Measurements from ENCODE around the gene NNMT. TPM values are rescaled to one million over a fixed set of nuclear protein-coding genes. Genes with fewer than 3 reads are reported as not detected.

The NNMT gene
- total RNA-seq, 2 donors from 2014 or later = 59.3 to 63.2 TPM

- Histone ChIP-seq H3K27ac (peak overlapping the region; percentile 81 to 86), H3K36me3 (no peaks in the 10 kb centered on the region), H3K27me3 (replicated peaks; ENCODE audit: insufficient read depth) (no peaks in the 10 kb centered on the region), H3K4me3 (no peak overlapping the region), H3K9me3 (no peaks in the 10 kb centered on the region), H3K4me1 (replicated peaks) (peaks cover 21% of the 10 kb centered on the region)
- DNase-seq (ENCODE audit: low spot score) = no peak
- TF ChIP-seq POLR2A (IDR thresholded peaks at IDR 0.05) = no peak
- no peak for TF ChIP-seq CTCF (IDR thresholded peaks at IDR 0.05)
- no peak for TF ChIP-seq POLR2AphosphoS5 (IDR thresholded peaks at IDR 0.05)
- intact Hi-C loops (cut with DNase I) = no loop called here
- WGBS = 90% methylated on average over 7 of the region's 7 CpGs
Measured at GRCh38 chr11:114258696-114259095, 37.5 kb upstream of the NNMT start.

GRCh38 chr11:114259124-114259526, 37.1 kb upstream of the NNMT start:
- 46% methylated on average over 10 of the region's 10 CpGs for WGBS
- DNase-seq (ENCODE audit: low spot score) = peak; percentile 84
- Histone ChIP-seq H3K9me3 (no peaks in the 10 kb centered on the region), H3K27me3 (replicated peaks; ENCODE audit: insufficient read depth) (no peaks in the 10 kb centered on the region), H3K36me3 (no peaks in the 10 kb centered on the region), H3K27ac (peak overlapping the region; percentile 81 to 86), H3K4me1 (replicated peaks) (peaks cover 21% of the 10 kb centered on the region), H3K4me3 (no peak overlapping the region)
- no peak for TF ChIP-seq CTCF (IDR thresholded peaks at IDR 0.05)
- no peak for TF ChIP-seq POLR2A (IDR thresholded peaks at IDR 0.05)
- TF ChIP-seq POLR2AphosphoS5 (IDR thresholded peaks at IDR 0.05) = peak; percentile 73
- intact Hi-C loops (cut with DNase I) = no loop called here

GRCh38 chr11:114259551-114259983, 36.6 kb upstream of the NNMT start:
- H3K4me3 ChIP-seq = no peak overlapping the region
- no peaks in the 10 kb centered on the region for H3K9me3 ChIP-seq
- intact Hi-C loops (cut with DNase I) = no loop called here
- H3K4me1 ChIP-seq (replicated peaks) = peaks cover 21% of the 10 kb centered on the region
- no peaks in the 10 kb centered on the region for H3K27me3 ChIP-seq (replicated peaks; ENCODE audit: insufficient read depth)
- H3K27ac ChIP-seq = peak overlapping the region; percentile 81 to 86
- TF ChIP-seq POLR2AphosphoS5 (IDR thresholded peaks at IDR 0.05) = no peak
- no peak for TF ChIP-seq POLR2A (IDR thresholded peaks at IDR 0.05)
- TF ChIP-seq CTCF (IDR thresholded peaks at IDR 0.05) = no peak
- DNase-seq (ENCODE audit: low spot score) = no peak
- WGBS = 70% methylated on average over 12 of the region's 12 CpGs
- no peaks in the 10 kb centered on the region for H3K36me3 ChIP-seq

- Histone ChIP-seq H3K36me3 (no peaks in the 10 kb centered on the region), H3K27me3 (replicated peaks; ENCODE audit: insufficient read depth) (no peaks in the 10 kb centered on the region), H3K9me3 (no peaks in the 10 kb centered on the region), H3K27ac (peak overlapping the region; percentile 81 to 86), H3K4me1 (replicated peaks) (peaks cover 21% of the 10 kb centered on the region), H3K4me3 (no peak overlapping the region)
- no peak for DNase-seq (ENCODE audit: low spot score)
- WGBS = 87% methylated on average over 6 of the region's 6 CpGs
- intact Hi-C loops (cut with DNase I) = loop anchor here (2.0 kb wide), 1 partner anchor 201 kb away; the partner anchor contains the start of gene ZBTB16
- TF ChIP-seq POLR2AphosphoS5 (IDR thresholded peaks at IDR 0.05) (no peak), POLR2A (IDR thresholded peaks at IDR 0.05) (no peak), CTCF (IDR thresholded peaks at IDR 0.05) (no peak)
Measured at GRCh38 chr11:114260077-114260476, 36.1 kb upstream of the NNMT start.

GRCh38 chr11:114260483-114260882, 35.7 kb upstream of the NNMT start:
- intact Hi-C loops (cut with DNase I) = loop anchor here (2.0 kb wide), 1 partner anchor 202 kb away; the partner anchor contains the start of gene ZBTB16
- no peak for DNase-seq (ENCODE audit: low spot score)

More at GRCh38 chr11:114260483-114260882, 35.7 kb upstream of the NNMT start:
- no peak for TF ChIP-seq POLR2A (IDR thresholded peaks at IDR 0.05)
- TF ChIP-seq POLR2AphosphoS5 (IDR thresholded peaks at IDR 0.05) = no peak
- TF ChIP-seq CTCF (IDR thresholded peaks at IDR 0.05) = no peak
- no peak overlapping the region for H3K4me3 ChIP-seq
- H3K27me3 ChIP-seq (replicated peaks; ENCODE audit: insufficient read depth) = no peaks in the 10 kb centered on the region
- peaks cover 21% of the 10 kb centered on the region for H3K4me1 ChIP-seq (replicated peaks)
- WGBS = 60% methylated on average over 9 of the region's 9 CpGs
- H3K27ac ChIP-seq = peak overlapping the region; percentile 81 to 86
- no peaks in the 10 kb centered on the region for H3K36me3 ChIP-seq
- no peaks in the 10 kb centered on the region for H3K9me3 ChIP-seq

All from prostate gland (tissue), 2 donors.